ENCODE data around the gene ATP6V0A4.

The ATP6V0A4 gene

DNA sequence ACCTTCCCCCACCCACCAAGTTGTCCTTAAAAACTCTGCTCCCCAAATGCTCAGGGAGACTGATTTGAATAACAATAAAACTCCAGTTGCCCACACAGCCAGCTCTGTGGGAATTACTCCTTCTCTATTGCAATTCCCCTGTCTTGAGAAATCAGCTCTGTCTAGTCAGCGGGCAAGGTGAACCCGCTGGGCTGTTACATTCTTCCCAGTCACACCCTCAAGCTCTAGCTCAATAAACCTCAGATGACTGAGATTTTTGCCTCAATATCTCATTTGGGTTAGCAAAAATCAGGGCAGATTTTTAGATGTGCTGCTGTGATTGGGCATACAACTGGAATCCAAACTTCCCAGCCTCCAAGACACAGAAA is 129.8 kb downstream of the ATP6V0A4 start:
- no peak for TF ChIP-seq EZH2 (optimal IDR thresholded peaks at IDR 0.05; ENCODE audit: low read depth, low read length)
- TF ChIP-seq, protein P1, sequence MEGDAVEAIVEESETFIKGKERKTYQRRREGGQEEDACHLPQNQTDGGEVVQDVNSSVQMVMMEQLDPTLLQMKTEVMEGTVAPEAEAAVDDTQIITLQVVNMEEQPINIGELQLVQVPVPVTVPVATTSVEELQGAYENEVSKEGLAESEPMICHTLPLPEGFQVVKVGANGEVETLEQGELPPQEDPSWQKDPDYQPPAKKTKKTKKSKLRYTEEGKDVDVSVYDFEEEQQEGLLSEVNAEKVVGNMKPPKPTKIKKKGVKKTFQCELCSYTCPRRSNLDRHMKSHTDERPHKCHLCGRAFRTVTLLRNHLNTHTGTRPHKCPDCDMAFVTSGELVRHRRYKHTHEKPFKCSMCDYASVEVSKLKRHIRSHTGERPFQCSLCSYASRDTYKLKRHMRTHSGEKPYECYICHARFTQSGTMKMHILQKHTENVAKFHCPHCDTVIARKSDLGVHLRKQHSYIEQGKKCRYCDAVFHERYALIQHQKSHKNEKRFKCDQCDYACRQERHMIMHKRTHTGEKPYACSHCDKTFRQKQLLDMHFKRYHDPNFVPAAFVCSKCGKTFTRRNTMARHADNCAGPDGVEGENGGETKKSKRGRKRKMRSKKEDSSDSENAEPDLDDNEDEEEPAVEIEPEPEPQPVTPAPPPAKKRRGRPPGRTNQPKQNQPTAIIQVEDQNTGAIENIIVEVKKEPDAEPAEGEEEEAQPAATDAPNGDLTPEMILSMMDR (IDR thresholded peaks at IDR 0.05; ENCODE audit: low read length) = no peak
- no peak for TF ChIP-seq EZH2phosphoT487 (IDR thresholded peaks at IDR 0.05; ENCODE audit: low read length)
- Histone ChIP-seq H3F3A (ENCODE audit: insufficient read depth, low read length) (no peaks in the 10 kb centered on the region), H3K4me3 (ENCODE audit: low read length) (no peak overlapping the region), H2AFZ (ENCODE audit: low read length) (no peak overlapping the region), H3K27me3 (replicated peaks; ENCODE audit: insufficient read depth, low read length) (no peaks in the 10 kb centered on the region), H3K79me2 (ENCODE audit: low read length) (no peaks in the 10 kb centered on the region), H3K36me3 (replicated peaks; ENCODE audit: insufficient read depth, low read length) (no peaks in the 10 kb centered on the region), H3K27ac (ENCODE audit: low read length) (no peak overlapping the region), H4K20me1 (ENCODE audit: insufficient read depth, low read length) (no peaks in the 10 kb centered on the region), H3K9ac (ENCODE audit: low read length) (no peak overlapping the region), H3K9me3 (replicated peaks; ENCODE audit: insufficient read depth, low read length) (no peaks in the 10 kb centered on the region), H3K4me2 (ENCODE audit: low read depth, low read length) (no peak overlapping the region), H3K4me1 (ENCODE audit: low read length) (no peaks in the 10 kb centered on the region), H3K9me2 (replicated peaks; ENCODE audit: insufficient read depth, low read length) (no peaks in the 10 kb centered on the region)
- DNase-seq = no peak

- Histone ChIP-seq H4K20me1 (ENCODE audit: insufficient read depth, low read length) (no peaks in the 10 kb centered on the region), H3K9me3 (replicated peaks; ENCODE audit: insufficient read depth, low read length) (no peaks in the 10 kb centered on the region), H3K27ac (ENCODE audit: low read length) (no peak overlapping the region), H3K4me1 (ENCODE audit: low read length) (no peaks in the 10 kb centered on the region), H3K9me2 (replicated peaks; ENCODE audit: insufficient read depth, low read length) (no peaks in the 10 kb centered on the region), H3K4me3 (ENCODE audit: low read length) (no peak overlapping the region), H3K27me3 (replicated peaks; ENCODE audit: insufficient read depth, low read length) (no peaks in the 10 kb centered on the region), H3K9ac (ENCODE audit: low read length) (no peak overlapping the region), H2AFZ (ENCODE audit: low read length) (no peak overlapping the region), H3K4me2 (ENCODE audit: low read depth, low read length) (no peak overlapping the region), H3K79me2 (ENCODE audit: low read length) (no peaks in the 10 kb centered on the region), H3K36me3 (replicated peaks; ENCODE audit: insufficient read depth, low read length) (no peaks in the 10 kb centered on the region), H3F3A (ENCODE audit: insufficient read depth, low read length) (no peaks in the 10 kb centered on the region)
- DNase-seq = no peak
- TF ChIP-seq EZH2phosphoT487 (IDR thresholded peaks at IDR 0.05; ENCODE audit: low read length) = no peak
- TF ChIP-seq, protein P1 (IDR thresholded peaks at IDR 0.05; ENCODE audit: low read length) = no peak
Observed at GRCh38 chr7:138667535-138668228, 130.3 kb downstream of the ATP6V0A4 start.

GRCh38 chr7:138666385-138666784 is 131.6 kb downstream of the ATP6V0A4 start:
- no peaks in the 10 kb centered on the region for H3K9me3 ChIP-seq (replicated peaks; ENCODE audit: insufficient read depth, low read length)
- no peak overlapping the region for H2AFZ ChIP-seq (ENCODE audit: low read length)
- H3K36me3 ChIP-seq (replicated peaks; ENCODE audit: insufficient read depth, low read length) = no peaks in the 10 kb centered on the region
- no peaks in the 10 kb centered on the region for H4K20me1 ChIP-seq (ENCODE audit: insufficient read depth, low read length)
- H3K79me2 ChIP-seq (ENCODE audit: low read length) = no peaks in the 10 kb centered on the region
- H3K9ac ChIP-seq (ENCODE audit: low read length) = no peak overlapping the region
- no peak overlapping the region for H3K4me3 ChIP-seq (ENCODE audit: low read length)
- no peak overlapping the region for H3K4me2 ChIP-seq (ENCODE audit: low read depth, low read length)
- TF ChIP-seq, protein P1 (IDR thresholded peaks at IDR 0.05; ENCODE audit: low read length) = no peak
- no peak for TF ChIP-seq EZH2phosphoT487 (IDR thresholded peaks at IDR 0.05; ENCODE audit: low read length)
- TF ChIP-seq EZH2 (optimal IDR thresholded peaks at IDR 0.05; ENCODE audit: low read depth, low read length) = no peak
- H3K9me2 ChIP-seq (replicated peaks; ENCODE audit: insufficient read depth, low read length) = no peaks in the 10 kb centered on the region
- H3K4me1 ChIP-seq (ENCODE audit: low read length) = no peaks in the 10 kb centered on the region
- no peaks in the 10 kb centered on the region for H3F3A ChIP-seq (ENCODE audit: insufficient read depth, low read length)
- no peak overlapping the region for H3K27ac ChIP-seq (ENCODE audit: low read length)
- no peaks in the 10 kb centered on the region for H3K27me3 ChIP-seq (replicated peaks; ENCODE audit: insufficient read depth, low read length)
- DNase-seq = no peak
